Activated CD8-positive, alpha-beta memory T cell treated with anti-CD3 and anti-CD28 coated beads for 1 hour (primary cell): ENCODE measurements around the gene CACNA2D2.

ENCODE experiments used
- DNase-seq, 2 donors: peaks; one replicate each; pipeline ENCODE4 v3.0.0-alpha.2; 2020; ENCODE audit warnings: low read depth in 1 of 2; ENCODE audit errors: extremely low read depth in 1 of 2

CACNA2D2 gene

GRCh38 chr3:50405249-50405648 is 98.2 kb downstream of the CACNA2D2 start:
- DNase-seq = no peak

- DNase-seq = no peak
These were observed 101.3 kb downstream of the CACNA2D2 start for GRCh38 chr3:50401978-50402595.

GRCh38 chr3:50396502-50396901 is 106.9 kb downstream of the CACNA2D2 start:
- no peak for DNase-seq

DNA sequence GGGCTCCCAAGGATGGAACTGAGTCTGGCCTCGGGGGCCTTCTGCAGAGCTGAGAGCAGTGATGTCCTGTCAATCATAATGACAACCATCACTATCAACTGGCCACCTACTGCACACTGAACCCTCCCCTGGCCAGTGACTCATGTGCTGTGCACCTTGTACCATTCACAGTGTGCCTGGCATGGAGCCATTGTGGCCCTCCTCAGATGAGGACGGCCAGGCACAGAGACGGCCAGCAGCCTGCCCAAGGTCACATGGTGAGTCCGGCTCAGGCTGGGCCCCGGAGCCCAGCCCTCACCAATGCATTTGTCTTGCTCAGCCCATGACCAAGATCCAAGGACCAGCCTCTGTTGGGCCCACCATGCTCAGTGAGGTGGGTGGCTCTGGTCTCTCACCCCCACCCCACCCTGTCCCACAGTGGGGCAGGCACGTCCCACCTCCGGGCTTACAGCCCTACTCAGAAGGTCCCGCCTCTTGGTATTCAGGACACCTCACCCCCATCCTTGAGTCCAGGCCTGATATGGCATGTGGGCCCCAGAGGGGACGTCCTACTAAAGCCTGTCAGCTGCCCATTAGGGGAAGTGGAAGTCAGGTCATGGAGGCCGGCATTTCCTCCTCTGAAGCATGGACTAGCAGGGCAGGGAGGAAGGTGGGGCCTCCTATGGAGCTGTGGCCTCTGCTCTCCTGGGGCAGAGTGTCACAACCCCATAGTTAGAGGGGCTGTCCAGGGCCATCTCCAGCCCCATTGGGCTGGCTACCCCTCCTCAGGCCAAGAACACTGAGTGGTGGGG is 108.2 kb downstream of the CACNA2D2 start:
- DNase-seq = no peak

DNA sequence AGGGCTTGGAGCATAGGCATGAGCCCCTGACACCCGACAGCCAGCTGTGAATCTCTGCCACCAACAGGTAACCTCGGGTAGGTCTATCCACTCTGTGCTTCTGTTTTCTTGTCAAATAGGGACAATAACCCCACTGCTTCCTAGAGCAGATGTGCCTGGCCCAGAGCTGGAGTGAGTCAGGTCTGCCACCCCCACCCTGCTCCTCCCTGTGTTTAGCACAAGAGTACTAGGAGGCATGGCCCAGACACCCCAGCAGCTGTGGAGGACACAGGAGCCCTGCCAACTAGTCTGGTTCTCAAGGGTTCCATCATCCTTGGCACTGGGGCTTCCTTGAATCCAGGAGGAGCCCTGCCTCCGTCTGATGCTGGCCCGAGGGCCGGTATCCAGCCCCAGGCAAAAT is 110.4 kb downstream of the CACNA2D2 start:
- no peak for DNase-seq

- no peak for DNase-seq
These were observed 111.2 kb downstream of the CACNA2D2 start for GRCh38 chr3:50392101-50392715.

GRCh38 chr3:50390508-50391224 is 112.8 kb downstream of the CACNA2D2 start:
- DNase-seq = no peak

DNA sequence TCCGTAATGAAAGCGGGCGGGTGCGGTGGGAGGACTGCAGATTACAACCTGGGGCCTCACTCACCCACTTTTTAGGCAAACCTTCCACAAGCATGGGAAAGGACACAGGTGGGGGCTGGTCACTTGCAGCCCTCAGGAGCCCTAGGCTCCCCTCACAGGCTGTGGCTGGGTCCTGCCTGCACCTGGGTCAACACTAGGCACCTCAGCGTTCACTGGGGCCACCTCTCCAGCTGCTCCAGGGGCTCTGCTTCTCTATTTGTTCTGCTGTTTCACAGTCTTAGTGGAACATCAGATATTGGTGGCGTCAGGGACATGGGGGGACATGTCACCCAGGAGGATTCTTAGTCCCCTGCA is 114.0 kb downstream of the CACNA2D2 start:
- no peak for DNase-seq

DNA sequence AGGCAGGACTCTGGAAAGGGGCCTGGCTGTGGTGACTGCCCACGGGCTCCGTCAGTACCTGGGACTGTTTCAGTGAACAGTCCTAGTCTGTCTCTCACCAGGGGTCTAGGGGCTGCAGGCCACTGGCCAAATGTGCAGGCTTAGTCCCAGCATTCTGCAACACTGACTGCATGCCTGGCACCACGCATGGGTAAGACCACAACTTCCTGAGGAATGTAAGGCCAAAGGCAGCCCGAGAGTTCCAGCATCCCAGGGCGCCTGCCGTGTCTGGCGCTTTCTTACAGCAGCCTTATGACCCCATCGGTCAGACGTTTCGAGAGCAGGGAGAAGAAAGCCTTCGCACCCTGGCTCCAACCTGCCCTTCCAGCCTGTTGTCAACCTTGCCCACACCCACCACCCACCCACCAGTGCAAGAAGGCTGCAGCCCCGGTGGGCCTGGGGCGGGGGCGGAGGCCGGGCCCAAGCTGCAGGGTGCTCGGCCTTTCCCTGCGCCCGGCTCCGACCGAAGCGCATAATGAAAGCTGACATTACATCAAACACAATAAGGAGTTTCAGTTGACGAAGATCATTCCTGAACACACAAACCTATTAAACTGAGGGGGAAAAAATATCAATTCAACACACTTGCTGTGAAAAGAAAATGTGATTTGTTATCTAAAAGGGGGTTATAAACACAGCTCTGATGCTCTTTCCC is 114.6 kb downstream of the CACNA2D2 start:
- no peak for DNase-seq

DNA sequence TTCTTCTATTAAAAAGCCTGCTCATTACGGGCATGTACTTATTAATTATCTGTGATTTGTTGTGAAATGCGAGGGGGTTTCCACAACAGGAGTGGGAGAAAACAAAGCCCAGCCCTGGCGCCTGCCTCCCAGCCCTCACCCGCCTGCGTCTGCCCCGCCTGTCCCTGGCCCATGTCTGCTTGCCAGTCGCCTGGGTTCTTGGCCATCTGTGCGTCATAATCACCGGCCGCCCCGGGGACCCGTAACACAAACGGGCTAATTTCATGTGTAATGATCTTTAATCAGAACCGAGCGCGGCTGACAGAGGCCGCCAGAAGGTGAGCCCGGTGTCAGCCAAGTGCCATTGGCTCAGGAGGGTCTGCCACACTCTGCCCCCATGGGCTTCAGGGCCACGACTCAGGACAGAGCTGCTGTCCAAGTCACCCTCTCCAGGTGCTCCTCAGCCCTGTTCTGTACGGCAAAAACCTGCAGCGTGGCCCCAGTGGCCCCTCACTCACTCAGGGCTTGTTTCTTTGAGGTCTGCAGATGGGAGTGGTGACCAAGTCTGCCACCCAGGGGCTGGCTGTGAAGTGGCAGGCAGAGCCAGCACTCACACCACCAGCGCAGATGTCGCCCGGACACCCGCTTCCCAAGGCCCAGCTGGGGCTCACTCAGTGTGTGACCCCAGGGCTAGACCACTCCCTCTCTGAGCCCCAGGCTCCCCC is 115.3 kb downstream of the CACNA2D2 start:
- DNase-seq = no peak

- DNase-seq = no peak
These were observed 117.7 kb downstream of the CACNA2D2 start for GRCh38 chr3:50385754-50386153.

DNA sequence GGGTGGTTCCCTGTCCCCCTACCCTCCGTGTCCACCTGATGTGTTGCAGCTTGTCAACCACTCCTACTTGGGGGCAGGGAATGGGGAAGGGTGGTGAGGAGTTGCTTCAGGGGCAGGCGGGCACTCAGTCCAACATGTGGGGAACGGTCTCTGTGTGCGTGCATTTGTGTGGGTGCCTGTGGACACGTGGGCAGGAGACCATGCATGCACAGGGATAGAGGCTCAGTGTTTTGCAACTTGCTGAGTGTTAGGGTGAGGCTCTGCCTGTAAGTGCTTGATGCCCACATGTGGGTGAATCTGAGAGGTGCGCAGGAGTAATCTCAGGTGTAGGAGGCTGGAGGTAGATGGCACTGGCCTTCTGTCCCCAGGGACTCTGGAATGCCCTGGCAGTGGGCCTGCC is 119.7 kb downstream of the CACNA2D2 start:
- no peak for DNase-seq

DNA sequence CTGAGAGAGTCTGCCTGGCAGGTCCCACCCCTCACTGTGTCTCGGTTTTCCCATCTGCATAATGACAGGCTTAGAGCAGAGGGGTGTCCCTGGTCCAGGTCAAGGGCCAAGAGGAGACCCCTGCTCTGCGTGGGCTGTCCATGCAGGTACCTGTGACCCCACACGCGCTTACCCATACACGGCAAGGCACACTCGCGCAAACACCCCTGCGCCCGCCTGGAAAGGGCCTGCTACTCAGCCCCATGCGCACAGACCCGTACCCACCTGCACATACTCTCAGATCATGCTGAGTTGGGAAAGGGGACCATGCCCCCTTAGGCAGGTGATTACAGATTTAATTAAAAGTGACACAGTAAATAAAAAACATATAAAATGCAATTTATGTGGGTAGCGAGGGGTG is 120.7 kb downstream of the CACNA2D2 start:
- no peak for DNase-seq

- no peak for DNase-seq
These were observed 122.1 kb downstream of the CACNA2D2 start for GRCh38 chr3:50381383-50381782.

DNA sequence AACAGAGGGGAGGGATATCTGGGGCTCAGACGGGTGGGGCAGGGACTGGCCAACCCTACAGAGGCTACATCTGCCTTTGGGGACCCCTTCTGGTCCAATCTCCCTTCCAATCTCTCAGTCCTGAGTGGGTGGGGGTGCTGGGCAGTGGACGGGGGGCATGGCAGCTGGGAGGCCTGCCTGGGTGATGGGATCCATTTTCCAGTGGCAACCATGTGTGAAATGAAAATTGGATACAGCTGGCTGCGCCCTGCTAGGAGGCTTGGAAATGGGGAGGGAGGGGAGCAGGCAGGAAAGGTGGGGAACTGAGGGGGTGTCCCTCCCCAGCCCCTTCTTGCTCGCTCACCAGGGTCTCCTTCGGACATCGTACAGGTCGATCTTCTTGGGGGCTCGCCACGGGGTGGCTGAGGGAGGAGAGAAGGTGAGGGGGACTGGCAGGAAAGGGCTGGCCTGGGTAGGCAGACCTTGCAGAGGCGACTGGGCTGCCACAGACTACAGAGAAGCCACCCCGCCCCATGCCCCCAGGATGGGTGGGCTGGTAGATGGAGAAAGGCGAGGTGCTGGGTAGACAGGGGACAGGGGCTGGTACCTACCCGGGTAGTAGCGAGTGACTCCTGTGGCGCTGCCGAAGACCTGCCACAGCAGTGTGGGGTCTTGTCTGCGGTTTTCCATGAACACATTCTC is 122.9 kb downstream of the CACNA2D2 start:
- no peak for DNase-seq

GRCh38 chr3:50378757-50379156 is 124.7 kb downstream of the CACNA2D2 start:
- DNase-seq = no peak

GRCh38 chr3:50378024-50378423 is 125.4 kb downstream of the CACNA2D2 start:
- DNase-seq = no peak

DNA sequence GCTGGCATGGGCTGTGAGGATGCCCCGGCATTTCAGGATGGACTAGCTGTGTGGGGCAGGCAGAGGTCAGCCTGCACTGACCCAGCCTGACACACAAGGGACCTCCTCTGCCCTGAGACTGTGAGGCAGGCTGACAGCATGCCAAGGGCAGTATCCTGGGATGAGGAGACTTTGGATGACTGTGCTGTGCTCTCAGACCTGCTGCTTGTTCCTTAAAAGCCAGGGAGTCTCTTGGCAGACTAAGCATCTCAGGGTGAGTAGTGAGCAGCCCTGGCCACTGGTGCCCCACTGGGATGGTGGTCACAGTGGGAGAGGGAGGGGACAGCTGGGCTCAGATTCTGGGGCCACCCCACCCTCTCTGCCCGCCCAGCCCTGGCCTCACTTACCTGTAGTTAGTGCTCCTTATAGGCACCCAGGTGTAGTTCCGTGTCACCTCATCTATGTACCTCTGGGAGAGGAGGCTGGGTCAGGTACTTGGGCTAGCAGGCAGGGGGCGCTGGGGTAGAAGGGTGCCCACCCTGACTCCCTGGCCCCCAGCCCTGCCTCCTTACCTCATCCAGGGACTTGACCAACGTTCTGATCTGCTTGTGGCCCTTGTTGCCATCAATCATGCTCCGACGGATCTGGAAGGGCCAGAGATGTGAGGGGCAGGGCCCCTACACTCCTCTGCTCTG is 128.0 kb downstream of the CACNA2D2 start:
- DNase-seq = no peak
